ENCODE data around the gene GKN2. TPM values are rescaled to one million over a fixed set of nuclear protein-coding genes. Genes with fewer than 3 reads are reported as not detected.
"Not testable (repeated sequence)": the region's sequence is repeated elsewhere in the genome, so short reads cannot be mapped to it uniquely, and the experiment has no call there.

GKN2 gene
- polyA plus RNA-seq, 4 donors = not detected

DNA sequence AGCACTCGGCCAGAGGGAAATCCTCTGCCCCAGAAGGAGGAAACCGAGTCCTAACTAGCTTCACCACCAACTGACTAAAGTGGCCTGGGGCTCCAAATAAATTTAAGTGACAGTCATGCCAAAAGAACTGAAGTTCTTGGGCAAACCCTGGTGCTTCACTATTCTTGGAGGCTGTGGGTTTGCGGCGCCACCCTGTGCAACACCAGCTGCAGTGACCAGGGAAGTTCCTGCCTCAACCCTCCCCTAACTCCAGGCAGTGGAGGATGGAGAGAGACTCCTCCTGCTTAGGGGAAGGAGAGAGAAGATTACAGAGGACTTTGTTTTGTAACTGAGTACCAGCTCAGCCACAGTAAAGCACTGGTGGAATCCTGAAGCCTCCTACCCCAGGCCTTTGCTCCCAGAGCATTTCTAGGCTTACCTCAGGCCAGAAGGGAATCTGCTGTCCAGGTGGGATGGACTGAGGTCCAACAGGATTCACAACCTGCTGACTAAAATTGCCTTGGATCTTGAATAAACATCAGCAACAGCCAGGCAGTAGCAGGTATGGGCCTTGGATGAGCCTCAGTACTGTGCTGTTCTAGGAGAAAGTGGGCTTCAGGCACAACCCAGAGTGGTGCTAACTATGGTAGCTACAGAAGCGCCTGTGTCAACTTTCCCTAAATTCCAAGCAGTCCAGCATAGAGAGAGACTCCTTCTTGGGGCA is 52.0 kb downstream of the GKN2 start:
- DNase-seq (ENCODE audit: low read depth in 4 of 4, low spot score in 3 of 4) = no peak

GRCh38 chr2:68895981-68896380 is 56.7 kb downstream of the GKN2 start:
- not testable (repeated sequence) for DNase-seq (ENCODE audit: low read depth in 4 of 4, low spot score in 3 of 4)

Other genes starting within 250 kb of the GKN2 start
- gene ARHGAP25, start 218.1 kb downstream of the GKN2 start, polyA plus RNA-seq (ENCODE audit: insufficient read length in 4 of 4) = 1 to 10 TPM; 5.2 to 9.8 (median 8.3) TPM
- gene BMP10, start 81.5 kb downstream of the GKN2 start, polyA plus RNA-seq (ENCODE audit: insufficient read length in 4 of 4) = not detected
- not detected for gene GKN1, start 21.7 kb upstream of the GKN2 start, polyA plus RNA-seq (ENCODE audit: insufficient read length in 4 of 4)
- 100 to 1,000 TPM in 1 of 4 donors, 10 to 100 TPM in 3; 81.3 to 100 (median 95.3) TPM for gene ANTXR1, start 60.3 kb upstream of the GKN2 start, polyA plus RNA-seq (ENCODE audit: insufficient read length in 4 of 4)

All from right renal pelvis (tissue), 4 donors.